Vagina (tissue), 2 donors: Measurements from ENCODE around the gene MOB1A. TPM values are rescaled to one million over a fixed set of nuclear protein-coding genes. Genes with fewer than 3 reads are reported as not detected.

Experiments
- DNase-seq, 2 donors: peaks; one replicate each; pipeline ENCODE4 v3.0.0-alpha.2; 2017; ENCODE audit errors: extremely low spot score in 2 of 2
- H3K27ac ChIP-seq: fragments of 200-600 bp; sonication (generic); one replicate; pipeline ENCODE4 v1.5.1; 2019
- H3K27me3 ChIP-seq: fragments of 200-600 bp; sonication (generic); one replicate; pipeline ENCODE4 v1.5.1; 2019
- H3K36me3 ChIP-seq, 2 donors: fragments of 200-600 bp; sonication (generic); one replicate each; pipeline ENCODE4 v1.5.1; 2017 to 2019
- H3K4me1 ChIP-seq: fragments of 200-600 bp; sonication (generic); one replicate; pipeline ENCODE4 v1.5.1; 2019
- H3K4me3 ChIP-seq, 2 donors: fragments of 200-600 bp; sonication (generic); 1 replicate in 1 of 2; 2 replicates in 1 of 2; pipeline ENCODE4 v1.5.1; 2016 to 2019
- H3K9me3 ChIP-seq: fragments of 200-600 bp; sonication (generic); one replicate; pipeline ENCODE4 v1.5.1; 2019
- CTCF ChIP-seq, 3 experiments: fragments of 450-650 bp in 2 of 3; fragments of 200-600 bp in 1 of 3; sonication (generic) in 1 of 3; IDR thresholded peaks; one replicate each; pipeline ENCODE4 v1.5.1; 2017 to 2019; ENCODE audit warnings: antibody characterized with exemption in 3 of 3, mild to moderate bottlenecking in 2 of 3, moderate library complexity in 2 of 3
- POLR2A ChIP-seq, 2 donors: fragments of 450-650 bp; IDR thresholded peaks; one replicate each; pipeline ENCODE4 v1.6.1; 2017; ENCODE audit warnings: antibody characterized with exemption in 2 of 2, mild to moderate bottlenecking in 2 of 2, moderate library complexity in 2 of 2
- POLR2AphosphoS5 ChIP-seq, 2 donors: sonication (generic); formaldehyde crosslinking; IDR thresholded peaks; one replicate each; pipeline ENCODE4 v1.9.0; 2017; ENCODE audit warnings: antibody characterized with exemption in 2 of 2, mild to moderate bottlenecking in 2 of 2, low read depth in 1 of 2; ENCODE audit not compliant: insufficient read depth in 1 of 2
- intact Hi-C: fragments of 100-400 bp; cut with DNase I; formaldehyde crosslinking; loops from one replicate; pipeline ENCODE4 v1.15.1; 2023
- total RNA-seq: library from RNA; depleted of rRNA; stranded (reverse); fragments of >200 nt; gene quantifications from one replicate; pipeline ENCODE4 v1.2.3, GENCODE V29; 2016

MOB1A gene
- total RNA-seq, 1 donor from 2014 or later = 68.5 TPM

- no peak for DNase-seq
- H3K9me3 ChIP-seq = no peaks in the 10 kb centered on the region
- TF ChIP-seq POLR2AphosphoS5 (IDR thresholded peaks at IDR 0.05; ENCODE audit: insufficient read depth in 1 of 2, low read depth in 1 of 2) = no peak
- TF ChIP-seq CTCF (IDR thresholded peaks at IDR 0.05) = no peak
- no peak for TF ChIP-seq POLR2A (IDR thresholded peaks at IDR 0.05)
- no peak overlapping the region for H3K27ac ChIP-seq
- H3K4me1 ChIP-seq = no peaks in the 10 kb centered on the region
- intact Hi-C loops = no loop called here
- H3K27me3 ChIP-seq = no peaks in the 10 kb centered on the region
- H3K36me3 ChIP-seq = no peaks in the 10 kb centered on the region
- no peak overlapping the region for H3K4me3 ChIP-seq
These were observed 67.3 kb downstream of the MOB1A start for GRCh38 chr2:74111380-74111779.

- intact Hi-C loops = no loop called here
- no peak for TF ChIP-seq POLR2A (IDR thresholded peaks at IDR 0.05)
- TF ChIP-seq CTCF (IDR thresholded peaks at IDR 0.05) = no peak
- no peak for TF ChIP-seq POLR2AphosphoS5 (IDR thresholded peaks at IDR 0.05; ENCODE audit: insufficient read depth in 1 of 2, low read depth in 1 of 2)
- H3K36me3 ChIP-seq = no peaks in the 10 kb centered on the region
- no peaks in the 10 kb centered on the region for H3K27me3 ChIP-seq
- H3K4me1 ChIP-seq = no peaks in the 10 kb centered on the region
- DNase-seq = no peak
- no peak overlapping the region for H3K4me3 ChIP-seq
- no peaks in the 10 kb centered on the region for H3K9me3 ChIP-seq
- H3K27ac ChIP-seq = no peak overlapping the region
These were observed 68.1 kb downstream of the MOB1A start for GRCh38 chr2:74110537-74110936.

GRCh38 chr2:74109551-74109950, 69.1 kb downstream of the MOB1A start:
- H3K27ac ChIP-seq = no peak overlapping the region
- DNase-seq = no peak
- TF ChIP-seq CTCF (IDR thresholded peaks at IDR 0.05) (no peak), POLR2A (IDR thresholded peaks at IDR 0.05) (no peak), POLR2AphosphoS5 (IDR thresholded peaks at IDR 0.05; ENCODE audit: insufficient read depth in 1 of 2, low read depth in 1 of 2) (no peak)
- H3K9me3 ChIP-seq = no peaks in the 10 kb centered on the region
- no peak overlapping the region for H3K4me3 ChIP-seq
- intact Hi-C loops = no loop called here
- no peaks in the 10 kb centered on the region for H3K36me3 ChIP-seq
- H3K4me1 ChIP-seq = no peaks in the 10 kb centered on the region
- H3K27me3 ChIP-seq = no peaks in the 10 kb centered on the region

GRCh38 chr2:74107071-74107470, 71.6 kb downstream of the MOB1A start:
- no peaks in the 10 kb centered on the region for H3K27me3 ChIP-seq
- no peak for DNase-seq
- TF ChIP-seq POLR2AphosphoS5 (IDR thresholded peaks at IDR 0.05; ENCODE audit: insufficient read depth in 1 of 2, low read depth in 1 of 2) (no peak), CTCF (IDR thresholded peaks at IDR 0.05) (no peak), POLR2A (IDR thresholded peaks at IDR 0.05) (no peak)
- no peak overlapping the region for H3K27ac ChIP-seq
- H3K36me3 ChIP-seq = no peaks in the 10 kb centered on the region
- H3K4me1 ChIP-seq = no peaks in the 10 kb centered on the region
- intact Hi-C loops = no loop called here
- no peaks in the 10 kb centered on the region for H3K9me3 ChIP-seq
- H3K4me3 ChIP-seq = no peak overlapping the region

- TF ChIP-seq POLR2A (IDR thresholded peaks at IDR 0.05) (no peak), CTCF (IDR thresholded peaks at IDR 0.05) (no peak), POLR2AphosphoS5 (IDR thresholded peaks at IDR 0.05; ENCODE audit: insufficient read depth in 1 of 2, low read depth in 1 of 2) (no peak)
- intact Hi-C loops = no loop called here
- peaks cover 0 to 14% of the 10 kb centered on the region in 2 donors for H3K36me3 ChIP-seq
- no peak overlapping the region for H3K4me3 ChIP-seq
- no peaks in the 10 kb centered on the region for H3K9me3 ChIP-seq
- H3K4me1 ChIP-seq = no peaks in the 10 kb centered on the region
- H3K27ac ChIP-seq = no peak overlapping the region
- no peak for DNase-seq
- H3K27me3 ChIP-seq = no peaks in the 10 kb centered on the region
These were observed 73.3 kb downstream of the MOB1A start for GRCh38 chr2:74105413-74105812.
